CD14-positive monocyte (primary cell): ENCODE measurements around the gene C20orf144. TPM values are rescaled to one million over a fixed set of nuclear protein-coding genes. Genes with fewer than 3 reads are reported as not detected.
"Not testable (repeated sequence)": the region's sequence is repeated elsewhere in the genome, so short reads cannot be mapped to it uniquely, and the experiment has no call there.

Experiments
- DNase-seq, 3 donors: peaks; one replicate each; pipeline ENCODE4 v3.0.0-alpha.2; 2011 to 2022
- H2AFZ ChIP-seq: 2 replicates; pipeline ENCODE4 v1.6.0; 2012; ENCODE audit warnings: mild to moderate bottlenecking, low read depth, low read length, inconsistent platforms; ENCODE audit not compliant: insufficient read depth, poor library complexity, severe bottlenecking
- H3K27ac ChIP-seq, 2 donors: 1 replicate in 1 of 2; 2 replicates in 1 of 2; pipeline ENCODE4 v1.5.1; 2012 to 2013; ENCODE audit warnings: low read length in 2 of 2, control low read depth in 1 of 2, inconsistent platforms in 1 of 2, low read depth in 1 of 2, mild to moderate bottlenecking in 1 of 2
- H3K27me3 ChIP-seq, 2 donors: one replicate each; pipeline versions ENCODE4 v1.6.0 to v1.6.1; 2011 to 2013; ENCODE audit warnings: low read length in 2 of 2; ENCODE audit not compliant: control insufficient read depth in 2 of 2, insufficient read depth in 2 of 2
- H3K36me3 ChIP-seq, 2 donors: replicated peaks in 1 of 2; 1 replicate in 1 of 2; 2 replicates in 1 of 2; pipeline versions ENCODE4 v1.5.1 to v1.6.1; 2012 to 2013; ENCODE audit warnings: low read length in 2 of 2, control low read depth in 1 of 2, inconsistent platforms in 1 of 2, mild to moderate bottlenecking in 1 of 2; ENCODE audit not compliant: insufficient read depth in 2 of 2, control insufficient read depth in 1 of 2
- H3K4me1 ChIP-seq, 2 donors: 1 replicate in 1 of 2; 2 replicates in 1 of 2; pipeline versions ENCODE4 v1.5.1 to v1.6.1; 2012 to 2013; ENCODE audit warnings: low read length in 2 of 2, control low read depth in 1 of 2, inconsistent platforms in 1 of 2, mild to moderate bottlenecking in 1 of 2, moderate library complexity in 1 of 2; ENCODE audit not compliant: insufficient read depth in 2 of 2, control insufficient read depth in 1 of 2
- H3K4me2 ChIP-seq: replicated peaks from 2 replicates; pipeline ENCODE3; 2012; ENCODE audit warnings: low read length, moderate library complexity, mild to moderate bottlenecking; ENCODE audit not compliant: poor library complexity, severe bottlenecking; ENCODE audit errors: extremely low read depth
- H3K4me3 ChIP-seq, 3 experiments: fragments of 200-600 bp in 1 of 3; sonication (generic) in 1 of 3; replicated peaks in 1 of 3; 1 replicate in 2 of 3; 2 replicates in 1 of 3; pipeline ENCODE4 v1.5.1; 2011 to 2013; ENCODE audit warnings: low read length in 3 of 3, mild to moderate bottlenecking in 3 of 3, control low read depth in 2 of 3, low read depth in 2 of 3, inconsistent platforms in 1 of 3, moderate library complexity in 1 of 3
- H3K79me2 ChIP-seq: 2 replicates; pipeline ENCODE4 v1.6.0; 2012; ENCODE audit warnings: mild to moderate bottlenecking, control low read depth, inconsistent platforms, low read length, moderate library complexity; ENCODE audit not compliant: insufficient read depth
- H3K9ac ChIP-seq: 2 replicates; pipeline ENCODE4 v1.6.0; 2017; ENCODE audit warnings: low read length, mild to moderate bottlenecking; ENCODE audit not compliant: insufficient read depth, poor library complexity, severe bottlenecking
- H3K9me3 ChIP-seq, 2 donors: replicated peaks in 1 of 2; 1 replicate in 1 of 2; 2 replicates in 1 of 2; pipeline versions ENCODE4 v1.5.1 to v1.6.1; 2012 to 2013; ENCODE audit warnings: low read length in 2 of 2, control low read depth in 1 of 2; ENCODE audit not compliant: control insufficient read depth in 1 of 2, insufficient read depth in 1 of 2
- H4K20me1 ChIP-seq: 2 replicates; pipeline ENCODE4 v1.6.0; 2012; ENCODE audit warnings: mild to moderate bottlenecking, low read length, control low read depth, moderate library complexity; ENCODE audit not compliant: insufficient read depth
- H3K27ac Mint-ChIP-seq, 7 donors: one replicate each; pipeline ENCODE4 v1.8.0; 2020; ENCODE audit warnings: mild to moderate bottlenecking in 7 of 7, mixed read lengths in 7 of 7, moderate library complexity in 6 of 7, inconsistent platforms in 2 of 7
- H3K27me3 Mint-ChIP-seq, 3 donors: one replicate each; pipeline ENCODE4 v1.8.0; 2021 to 2022; ENCODE audit warnings: low read depth in 3 of 3, mild to moderate bottlenecking in 3 of 3, mixed read lengths in 3 of 3, moderate library complexity in 3 of 3, inconsistent platforms in 1 of 3
- H3K36me3 Mint-ChIP-seq, 2 donors: one replicate each; pipeline ENCODE4 v1.8.0; 2020; ENCODE audit warnings: mixed read lengths in 2 of 2, inconsistent platforms in 1 of 2, mild to moderate bottlenecking in 1 of 2
- H3K4me1 Mint-ChIP-seq: one replicate; pipeline ENCODE4 v1.8.0; 2020; ENCODE audit warnings: mild to moderate bottlenecking, mixed read lengths
- H3K4me3 Mint-ChIP-seq, 2 donors: one replicate each; pipeline ENCODE4 v1.8.0; 2020; ENCODE audit warnings: mild to moderate bottlenecking in 2 of 2, mixed read lengths in 2 of 2, moderate library complexity in 1 of 2
- H3K9me3 Mint-ChIP-seq, 7 donors: one replicate each; pipeline ENCODE4 v1.8.0; 2020 to 2022; ENCODE audit warnings: mixed read lengths in 7 of 7, mild to moderate bottlenecking in 6 of 7, moderate library complexity in 6 of 7, inconsistent platforms in 2 of 7
- CTCF ChIP-seq: fragments of 200-600 bp; IDR thresholded peaks from one replicate; pipeline ENCODE4 v1.8.0; 2022; ENCODE audit warnings: antibody characterized with exemption, mild to moderate bottlenecking
- WGBS: methylation state at CpG from one replicate; pipeline ENCODE4 v1.1.5; 2013; ENCODE audit warnings: missing lambda C conversion rate; ENCODE audit not compliant: insufficient coverage; 5-methylcytosine and 5-hydroxymethylcytosine counted together
- intact Hi-C, 2 donors: fragments of 100-400 bp; cut with micrococcal nuclease; formaldehyde crosslinking; loops; one replicate each; pipeline versions ENCODE4 v1.15.0 to v1.15.1; 2023
- polyA plus RNA-seq, 3 donors: library from polyadenylated mRNA; depleted of rRNA in 1 of 3; unstranded in 2 of 3; stranded (reverse) in 1 of 3; fragments of 300-500 nt in 2 of 3; fragments of >200 nt in 1 of 3; fragmentation: Illumina TruSeq in 2 of 3; gene quantifications; 1 replicate in 2 of 3; 2 replicates in 1 of 3; pipeline ENCODE4 v1.2.3, GENCODE V29; 2012 to 2021

The C20orf144 gene
- polyA plus RNA-seq, 3 donors, result 0.13 TPM; not detected in 2

- Histone ChIP-seq H3K4me3 (no peak overlapping the region), H3K79me2 (no peaks in the 10 kb centered on the region), H3K4me2 (no peak overlapping the region), H3K27ac (no peak overlapping the region), H3K9ac (no peak overlapping the region), H3K9me3 (no peaks in the 10 kb centered on the region), H2AFZ (no peak overlapping the region), H3K4me1 (no peaks in the 10 kb centered on the region), H3K36me3 (peaks cover 45 to 74% of the 10 kb centered on the region in 2 donors), H3K27me3 (no peaks in the 10 kb centered on the region), H4K20me1 (no peaks in the 10 kb centered on the region)
- no peaks in the 10 kb centered on the region for H3K27me3 Mint-ChIP-seq
- no peak for DNase-seq
- intact Hi-C loops, result no loop called here
- H3K36me3 Mint-ChIP-seq, result peaks cover 51 to 71% of the 10 kb centered on the region in 2 donors
- TF ChIP-seq CTCF, result no peak
- 100% methylated on average over 1 of the region's 4 CpGs for WGBS
- no peak overlapping the region for H3K4me3 Mint-ChIP-seq
- no peak overlapping the region for H3K27ac Mint-ChIP-seq
- no peaks in the 10 kb centered on the region for H3K9me3 Mint-ChIP-seq
- no peaks in the 10 kb centered on the region for H3K4me1 Mint-ChIP-seq
Measured at GRCh38 chr20:33630507-33630906, 31.6 kb upstream of the C20orf144 start.

- H3K27me3 Mint-ChIP-seq, H3K27ac ChIP-seq, intact Hi-C loops, H3K4me3 Mint-ChIP-seq, H3K9me3 Mint-ChIP-seq, H4K20me1 ChIP-seq, H3K4me3 ChIP-seq, H3K27me3 ChIP-seq, H3K9ac ChIP-seq, H3K9me3 ChIP-seq, DNase-seq, H3K4me1 Mint-ChIP-seq, H3K4me2 ChIP-seq, H2AFZ ChIP-seq, H3K27ac Mint-ChIP-seq, H3K79me2 ChIP-seq, H3K4me1 ChIP-seq: not testable (repeated sequence)
- H3K36me3 ChIP-seq, result peaks cover 47 to 75% of the 10 kb centered on the region in 2 donors
- peaks cover 52 to 71% of the 10 kb centered on the region in 2 donors for H3K36me3 Mint-ChIP-seq
- WGBS, result 100% methylated on average over 2 of the region's 4 CpGs
Measured at GRCh38 chr20:33631910-33632309, 30.2 kb upstream of the C20orf144 start.
